ENCODE results near the gene POMGNT1. TPM values are rescaled to one million over a fixed set of nuclear protein-coding genes. Genes with fewer than 3 reads are reported as not detected.

Gene POMGNT1
- total and polyA plus RNA-seq, 2 of the 13 experiments (the other 11 are each of a cell fraction or from before 2014, with no cell fraction given) = 33.9 to 46.8 TPM

DNA sequence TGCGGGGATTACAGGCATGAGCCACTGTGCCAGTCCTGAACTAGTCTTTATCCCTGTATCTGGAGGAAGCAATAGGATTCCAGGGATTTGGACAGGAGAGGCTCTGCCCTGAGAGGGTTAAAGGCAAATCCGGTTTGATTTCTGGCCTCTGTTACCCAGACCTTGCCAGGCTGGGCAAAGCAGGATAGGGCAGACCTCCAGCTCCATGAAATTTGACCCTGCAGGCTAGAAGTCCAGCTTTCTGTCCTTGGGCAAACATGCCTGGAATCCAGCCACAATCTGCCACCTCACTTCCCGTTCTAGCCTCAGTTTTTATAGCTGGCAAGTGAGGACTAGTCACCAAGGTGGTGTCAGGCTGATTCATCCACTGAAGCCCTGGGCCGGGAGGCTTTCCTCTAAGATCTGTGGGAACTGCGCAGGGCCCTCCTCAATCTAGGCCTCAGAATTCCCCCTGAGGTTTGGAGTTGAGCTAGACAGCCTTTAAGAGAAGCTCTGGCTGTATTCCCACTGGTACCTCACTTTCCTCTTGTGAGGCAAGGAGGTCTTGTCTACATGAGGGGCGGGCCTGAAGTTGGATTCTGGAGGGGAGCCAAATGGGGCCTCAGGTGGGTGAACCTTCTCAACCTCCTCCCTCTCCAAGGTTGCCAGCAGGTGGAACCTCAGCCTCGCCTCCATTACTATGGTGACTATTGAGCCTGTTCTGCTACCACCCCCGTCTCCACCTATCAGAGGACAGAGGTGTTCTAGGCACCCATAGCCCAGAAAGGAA is 15.0 kb downstream of the POMGNT1 start (continued):
- TF ChIP-seq ZNF784 (CRISPR knock-in tag; IDR thresholded peaks at IDR 0.05; ENCODE audit: borderline replicate concordance) (no peak), TOPORS (CRISPR knock-in tag; IDR thresholded peaks at IDR 0.05) (no peak), SYNCRIP (IDR thresholded peaks at IDR 0.05; ENCODE audit: insufficient read depth, low read depth, low read length) (no peak), MAZ (IDR thresholded peaks at IDR 0.05; ENCODE audit: borderline replicate concordance, low read depth, low read length) (no peak), MAZ (CRISPR knock-in tag; IDR thresholded peaks at IDR 0.05; ENCODE audit: low read depth) (no peak), EED (CRISPR knock-in tag; IDR thresholded peaks at IDR 0.05) (no peak), ZBTB3 (CRISPR knock-in tag; IDR thresholded peaks at IDR 0.05; ENCODE audit: borderline replicate concordance, low read depth) (no peak), KLF16 (CRISPR knock-in tag; IDR thresholded peaks at IDR 0.05) (no peak), ISL2 (CRISPR knock-in tag; IDR thresholded peaks at IDR 0.05) (peak; percentile 51; the same call in 1 of the 2 replicates), RARG (CRISPR knock-in tag; IDR thresholded peaks at IDR 0.05; ENCODE audit: low read depth) (no peak), NFRKB (IDR thresholded peaks at IDR 0.05) (no peak), ZBED4 (CRISPR knock-in tag; IDR thresholded peaks at IDR 0.05; ENCODE audit: borderline replicate concordance) (no peak), ZZZ3 (CRISPR knock-in tag; IDR thresholded peaks at IDR 0.05; ENCODE audit: borderline replicate concordance) (no peak), RNF219 (CRISPR knock-in tag; IDR thresholded peaks at IDR 0.05) (no peak), ONECUT2 (CRISPR knock-in tag; IDR thresholded peaks at IDR 0.05) (no peak), NAIF1 (CRISPR knock-in tag; IDR thresholded peaks at IDR 0.05; ENCODE audit: borderline replicate concordance) (no peak), ZNF335 (CRISPR knock-in tag; IDR thresholded peaks at IDR 0.05) (no peak), RFX1 (IDR thresholded peaks at IDR 0.05) (no peak), TBP (CRISPR knock-in tag; IDR thresholded peaks at IDR 0.05) (no peak), SP140L (CRISPR knock-in tag; IDR thresholded peaks at IDR 0.05; ENCODE audit: borderline replicate concordance) (no peak), SIX1 (CRISPR knock-in tag; IDR thresholded peaks at IDR 0.05; ENCODE audit: borderline replicate concordance) (peak; percentile 86; the same call in 1 of the 2 replicates)

Measured in HepG2 (cell line).